DND-41 (cell line): ENCODE results near the gene OCA2.

ENCODE experiments used
- ATAC-seq: fragments of 200-7000 bp; cut with Tn5 transposase; 3 replicates; pipeline ENCODE4 v1.9.1; 2021; ENCODE audit warnings: low read depth; ENCODE audit not compliant: insufficient read depth
- DNase-seq: peaks from one replicate; pipeline ENCODE4 v3.0.0-alpha.2; 2020
- H2AFZ ChIP-seq: 2 replicates; pipeline ENCODE4 v1.6.0; 2012; ENCODE audit warnings: low read depth, low read length
- H3K27ac ChIP-seq: 2 replicates; pipeline ENCODE4 v1.5.1; 2012; ENCODE audit warnings: low read length, inconsistent platforms
- H3K27me3 ChIP-seq: fragments of 200-600 bp; sonication (generic); 2 replicates; pipeline ENCODE4 v1.6.0; 2012; ENCODE audit warnings: low read length, mild to moderate bottlenecking, inconsistent platforms; ENCODE audit not compliant: insufficient read depth, poor library complexity
- H3K36me3 ChIP-seq: 2 replicates; pipeline ENCODE4 v1.5.1; 2012; ENCODE audit warnings: low read length, inconsistent platforms; ENCODE audit not compliant: insufficient read depth
- H3K4me1 ChIP-seq: 2 replicates; pipeline ENCODE4 v1.5.1; 2012; ENCODE audit warnings: mild to moderate bottlenecking, low read length; ENCODE audit not compliant: insufficient read depth
- H3K4me2 ChIP-seq: 2 replicates; pipeline ENCODE4 v1.6.0; 2012; ENCODE audit warnings: mild to moderate bottlenecking, moderate library complexity, low read length, inconsistent platforms; ENCODE audit not compliant: insufficient read depth
- H3K4me3 ChIP-seq, 2 experiments: fragments of 200-600 bp in 1 of 2; shearing (Covaris generic) in 1 of 2; 2 replicates each; pipeline ENCODE4 v1.5.1; 2012 to 2016; ENCODE audit warnings: inconsistent platforms in 2 of 2, low read length in 2 of 2, mild to moderate bottlenecking in 2 of 2, low read depth in 1 of 2, moderate library complexity in 1 of 2
- H3K79me2 ChIP-seq: 2 replicates; pipeline ENCODE4 v1.6.0; 2012; ENCODE audit warnings: low read length, inconsistent platforms; ENCODE audit not compliant: insufficient read depth
- H3K9ac ChIP-seq: 2 replicates; pipeline ENCODE4 v1.6.0; 2012; ENCODE audit warnings: low read depth, mild to moderate bottlenecking, inconsistent platforms, low read length, moderate library complexity
- H3K9me3 ChIP-seq: 2 replicates; pipeline ENCODE4 v1.5.1; 2012; ENCODE audit warnings: low read length, moderate library complexity, mild to moderate bottlenecking, inconsistent platforms; ENCODE audit not compliant: insufficient read depth, severe bottlenecking
- H4K20me1 ChIP-seq: 2 replicates; pipeline ENCODE4 v1.6.0; 2012; ENCODE audit warnings: low read length; ENCODE audit not compliant: insufficient read depth
- EZH2 ChIP-seq: IDR thresholded peaks from 3 replicates; pipeline ENCODE4 v1.6.1; 2012; ENCODE audit warnings: borderline replicate concordance, low read depth, mild to moderate bottlenecking, moderate library complexity, low read length, inconsistent platforms; ENCODE audit not compliant: severe bottlenecking
- TF ChIP-seq, protein P1 (sequence below): IDR thresholded peaks from 2 replicates; pipeline ENCODE4 v1.5.1; 2012; ENCODE audit warnings: borderline replicate concordance, low read length, moderate library complexity, mild to moderate bottlenecking; ENCODE audit not compliant: poor library complexity, severe bottlenecking; ENCODE audit errors: extremely low read depth

OCA2 gene

DNA sequence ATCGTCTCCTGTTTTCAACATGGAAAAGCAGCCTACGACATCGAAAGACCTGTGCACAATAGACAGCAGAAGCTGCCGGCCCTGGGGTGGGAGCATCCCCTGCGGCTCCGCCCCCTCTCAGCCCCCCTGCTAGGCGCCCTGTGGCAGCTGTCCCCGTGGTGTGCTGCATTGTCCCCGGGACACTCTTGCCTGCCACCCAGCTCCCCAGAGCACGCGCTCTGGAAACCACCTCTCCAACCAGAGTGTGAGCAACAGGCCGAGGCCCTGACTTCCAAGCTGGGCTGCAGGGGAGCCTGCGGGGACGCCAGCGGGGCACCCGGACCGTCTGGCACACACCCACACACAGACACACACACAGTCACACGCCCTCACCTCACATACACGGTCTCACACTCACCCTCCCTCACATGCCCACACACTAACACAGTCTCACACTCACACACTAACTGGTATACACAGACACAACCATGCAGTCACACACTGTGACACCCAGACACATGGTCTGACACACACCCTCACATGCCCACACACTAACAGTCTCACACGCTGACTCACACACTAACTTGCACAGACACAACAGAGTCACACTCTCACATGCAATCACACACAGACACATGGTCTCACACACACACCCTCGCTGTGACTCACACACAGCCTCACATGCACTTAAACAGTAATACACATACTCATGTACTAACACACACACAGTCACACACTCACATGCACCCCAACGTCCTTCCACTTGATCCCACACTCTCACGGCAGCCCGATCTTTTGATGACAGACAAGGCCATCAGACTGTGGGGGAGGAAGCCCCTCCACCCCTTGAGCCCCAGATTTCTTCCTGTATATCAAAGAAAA lies 94.7 kb downstream of the OCA2 start:
- Histone ChIP-seq H3K4me3 (no peak overlapping the region), H3K9ac (no peak overlapping the region), H3K27ac (no peak overlapping the region), H3K4me1 (no peaks in the 10 kb centered on the region), H3K9me3 (no peaks in the 10 kb centered on the region), H3K27me3 (no peaks in the 10 kb centered on the region), H2AFZ (no peak overlapping the region), H4K20me1 (no peaks in the 10 kb centered on the region), H3K36me3 (no peaks in the 10 kb centered on the region), H3K79me2 (no peaks in the 10 kb centered on the region), H3K4me2 (no peak overlapping the region)
- no peak for DNase-seq
- no peak for ATAC-seq
- TF ChIP-seq EZH2, result no peak
- TF ChIP-seq, protein P1, sequence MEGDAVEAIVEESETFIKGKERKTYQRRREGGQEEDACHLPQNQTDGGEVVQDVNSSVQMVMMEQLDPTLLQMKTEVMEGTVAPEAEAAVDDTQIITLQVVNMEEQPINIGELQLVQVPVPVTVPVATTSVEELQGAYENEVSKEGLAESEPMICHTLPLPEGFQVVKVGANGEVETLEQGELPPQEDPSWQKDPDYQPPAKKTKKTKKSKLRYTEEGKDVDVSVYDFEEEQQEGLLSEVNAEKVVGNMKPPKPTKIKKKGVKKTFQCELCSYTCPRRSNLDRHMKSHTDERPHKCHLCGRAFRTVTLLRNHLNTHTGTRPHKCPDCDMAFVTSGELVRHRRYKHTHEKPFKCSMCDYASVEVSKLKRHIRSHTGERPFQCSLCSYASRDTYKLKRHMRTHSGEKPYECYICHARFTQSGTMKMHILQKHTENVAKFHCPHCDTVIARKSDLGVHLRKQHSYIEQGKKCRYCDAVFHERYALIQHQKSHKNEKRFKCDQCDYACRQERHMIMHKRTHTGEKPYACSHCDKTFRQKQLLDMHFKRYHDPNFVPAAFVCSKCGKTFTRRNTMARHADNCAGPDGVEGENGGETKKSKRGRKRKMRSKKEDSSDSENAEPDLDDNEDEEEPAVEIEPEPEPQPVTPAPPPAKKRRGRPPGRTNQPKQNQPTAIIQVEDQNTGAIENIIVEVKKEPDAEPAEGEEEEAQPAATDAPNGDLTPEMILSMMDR, result no peak

DNA sequence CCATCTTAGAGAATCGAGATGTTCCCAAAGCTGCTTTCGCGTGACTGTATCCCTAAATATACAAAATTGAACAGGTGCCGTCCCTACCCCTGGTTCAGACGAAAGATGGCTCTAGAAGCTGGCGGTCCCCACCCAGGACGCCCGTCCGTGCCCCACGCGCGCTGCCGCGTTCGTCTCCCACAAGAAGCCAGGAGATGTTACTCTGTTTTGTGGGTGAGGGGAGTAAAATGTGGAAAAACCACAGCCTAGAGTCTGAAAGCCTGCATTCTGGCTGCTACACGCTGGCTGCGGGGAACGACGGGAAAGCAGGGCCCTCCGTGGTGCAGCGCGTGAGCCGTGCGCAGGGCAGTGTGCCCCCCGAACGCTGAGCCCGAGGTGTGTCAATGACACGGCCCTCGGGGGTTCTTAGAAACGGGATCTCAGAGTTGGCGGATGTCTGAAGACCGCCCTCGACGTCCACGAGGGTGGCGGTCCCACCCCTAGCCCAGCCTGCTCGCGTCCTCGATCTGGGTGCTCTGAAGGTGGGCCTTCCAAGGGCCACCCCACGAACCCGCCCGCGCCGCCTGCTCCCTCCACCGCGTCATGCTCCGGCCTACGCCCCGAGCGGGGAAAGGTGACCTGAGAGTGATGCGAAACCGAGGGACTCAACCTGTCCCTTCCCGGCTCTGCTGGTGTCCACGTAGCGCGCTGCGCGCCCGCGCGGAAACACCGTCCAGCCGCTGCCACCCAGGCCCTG lies 95.6 kb downstream of the OCA2 start:
- Histone ChIP-seq H3K9ac (no peak overlapping the region), H2AFZ (no peak overlapping the region), H3K27ac (no peak overlapping the region), H3K4me1 (no peaks in the 10 kb centered on the region), H3K79me2 (no peaks in the 10 kb centered on the region), H3K36me3 (no peaks in the 10 kb centered on the region), H3K9me3 (no peaks in the 10 kb centered on the region), H3K4me2 (no peak overlapping the region), H3K4me3 (no peak overlapping the region), H4K20me1 (no peaks in the 10 kb centered on the region), H3K27me3 (no peaks in the 10 kb centered on the region)
- TF ChIP-seq EZH2, result no peak
- TF ChIP-seq, protein P1, result no peak
- ATAC-seq (no peak), DNase-seq (no peak)

- ATAC-seq (no peak), DNase-seq (no peak)
- Histone ChIP-seq H3K36me3 (no peaks in the 10 kb centered on the region), H3K4me3 (no peak overlapping the region), H3K4me1 (no peaks in the 10 kb centered on the region), H3K9ac (no peak overlapping the region), H2AFZ (no peak overlapping the region), H3K27ac (no peak overlapping the region), H3K4me2 (no peak overlapping the region), H3K9me3 (no peaks in the 10 kb centered on the region), H3K79me2 (no peaks in the 10 kb centered on the region), H4K20me1 (no peaks in the 10 kb centered on the region), H3K27me3 (no peaks in the 10 kb centered on the region)
- no peak for TF ChIP-seq EZH2
- TF ChIP-seq, protein P1, result no peak
Observed at GRCh38 chr15:28002867-28003266, 96.2 kb downstream of the OCA2 start.
